Peyer's patch (tissue), 4 donors: ENCODE results near the gene RERE.

ENCODE experiments used
- POLR2A ChIP-seq, 2 donors: fragments of 450-650 bp; IDR thresholded peaks; one replicate each; pipeline ENCODE4 v1.5.1; 2017; ENCODE audit warnings: antibody characterized with exemption in 2 of 2, mild to moderate bottlenecking in 2 of 2, moderate library complexity in 2 of 2
- TF ChIP-seq, protein P1 (sequence below), 6 experiments: fragments of 450-650 bp in 4 of 6; fragments of 200-600 bp in 2 of 6; sonication (generic) in 1 of 6; IDR thresholded peaks; one replicate each; pipeline ENCODE4 v1.5.1; 2017 to 2019; ENCODE audit warnings: antibody characterized with exemption in 6 of 6, mild to moderate bottlenecking in 3 of 6, moderate library complexity in 1 of 6

DNA sequence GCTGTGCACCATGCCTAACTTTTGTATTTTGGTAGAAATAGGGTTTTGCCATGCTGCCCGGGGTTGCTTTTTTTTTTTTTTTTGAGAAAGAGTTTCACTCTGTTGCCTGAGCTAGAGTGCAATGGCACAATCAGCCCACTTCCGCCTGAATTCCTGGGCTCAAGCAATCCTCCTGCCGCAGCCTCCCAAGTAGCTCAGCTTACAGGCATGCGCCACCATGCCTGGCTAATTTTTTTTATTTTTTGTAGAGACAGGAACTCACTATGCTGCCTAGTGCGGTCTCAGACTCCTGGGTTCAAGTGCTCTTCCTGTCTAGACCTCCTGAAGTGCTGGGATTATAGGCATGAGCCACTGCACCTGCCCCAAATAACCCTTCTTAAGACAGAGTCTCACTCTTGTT lies 346.0 kb downstream of the RERE start:
- TF ChIP-seq, protein P1, sequence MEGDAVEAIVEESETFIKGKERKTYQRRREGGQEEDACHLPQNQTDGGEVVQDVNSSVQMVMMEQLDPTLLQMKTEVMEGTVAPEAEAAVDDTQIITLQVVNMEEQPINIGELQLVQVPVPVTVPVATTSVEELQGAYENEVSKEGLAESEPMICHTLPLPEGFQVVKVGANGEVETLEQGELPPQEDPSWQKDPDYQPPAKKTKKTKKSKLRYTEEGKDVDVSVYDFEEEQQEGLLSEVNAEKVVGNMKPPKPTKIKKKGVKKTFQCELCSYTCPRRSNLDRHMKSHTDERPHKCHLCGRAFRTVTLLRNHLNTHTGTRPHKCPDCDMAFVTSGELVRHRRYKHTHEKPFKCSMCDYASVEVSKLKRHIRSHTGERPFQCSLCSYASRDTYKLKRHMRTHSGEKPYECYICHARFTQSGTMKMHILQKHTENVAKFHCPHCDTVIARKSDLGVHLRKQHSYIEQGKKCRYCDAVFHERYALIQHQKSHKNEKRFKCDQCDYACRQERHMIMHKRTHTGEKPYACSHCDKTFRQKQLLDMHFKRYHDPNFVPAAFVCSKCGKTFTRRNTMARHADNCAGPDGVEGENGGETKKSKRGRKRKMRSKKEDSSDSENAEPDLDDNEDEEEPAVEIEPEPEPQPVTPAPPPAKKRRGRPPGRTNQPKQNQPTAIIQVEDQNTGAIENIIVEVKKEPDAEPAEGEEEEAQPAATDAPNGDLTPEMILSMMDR (IDR thresholded peaks at IDR 0.05): no peak
- no peak for TF ChIP-seq POLR2A (IDR thresholded peaks at IDR 0.05)
